Cortex of kidney (tissue), 1 donor: ENCODE results near the gene UNC5B.

Experiments used
- DNase-seq: peaks from one replicate; lab custom pipeline; 2025; lab: John Stamatoyannopoulos, UW

The UNC5B gene

GRCh38 chr10:71212318-71213126 lies at the start of gene UNC5B:
UNC5B (plus strand) TSS chr10:71212570; CDS start chr10:71212986, 416 bp downstream.
- peak; percentile 71 for DNase-seq

- DNase-seq, result no peak
Measured at GRCh38 chr10:71173466-71173865, 38.9 kb upstream of the UNC5B start.

GRCh38 chr10:71176661-71177060 lies 35.7 kb upstream of the UNC5B start:
- DNase-seq, result no peak

GRCh38 chr10:71177651-71178199 lies 34.6 kb upstream of the UNC5B start:
- no peak for DNase-seq

- no peak for DNase-seq
Measured at GRCh38 chr10:71178880-71179279, 33.5 kb upstream of the UNC5B start.

- DNase-seq, result no peak
Measured at GRCh38 chr10:71179382-71179781, 33.0 kb upstream of the UNC5B start.

- no peak for DNase-seq
Measured at GRCh38 chr10:71184421-71184820, 27.9 kb upstream of the UNC5B start.

GRCh38 chr10:71185209-71185608 lies 27.2 kb upstream of the UNC5B start:
- DNase-seq, result no peak

- no peak for DNase-seq
Measured at GRCh38 chr10:71187197-71187596, 25.2 kb upstream of the UNC5B start.

GRCh38 chr10:71187600-71187999 lies 24.8 kb upstream of the UNC5B start:
- no peak for DNase-seq

GRCh38 chr10:71188201-71188600 lies 24.2 kb upstream of the UNC5B start:
- DNase-seq, result no peak

- no peak for DNase-seq
Measured at GRCh38 chr10:71191019-71191418, 21.4 kb upstream of the UNC5B start.

- no peak for DNase-seq
Measured at GRCh38 chr10:71191551-71192076, 20.8 kb upstream of the UNC5B start.

GRCh38 chr10:71193516-71193915 lies 18.9 kb upstream of the UNC5B start:
- no peak for DNase-seq

GRCh38 chr10:71197955-71198354 lies 14.4 kb upstream of the UNC5B start:
- no peak for DNase-seq

- no peak for DNase-seq
Measured at GRCh38 chr10:71201849-71202248, 10.5 kb upstream of the UNC5B start.

- no peak for DNase-seq
Measured at GRCh38 chr10:71202314-71202713, 10.1 kb upstream of the UNC5B start.

- DNase-seq, result no peak
Measured at GRCh38 chr10:71203124-71203523, 9.2 kb upstream of the UNC5B start.

- no peak for DNase-seq
Measured at GRCh38 chr10:71203716-71204115, 8.7 kb upstream of the UNC5B start.

GRCh38 chr10:71204746-71205145 lies 7.6 kb upstream of the UNC5B start:
- DNase-seq, result no peak

- DNase-seq, result no peak
Measured at GRCh38 chr10:71205468-71205867, 6.9 kb upstream of the UNC5B start.

GRCh38 chr10:71206911-71207310 lies 5.5 kb upstream of the UNC5B start:
- no peak for DNase-seq

GRCh38 chr10:71207578-71207977 lies 4.8 kb upstream of the UNC5B start:
- DNase-seq, result no peak

GRCh38 chr10:71209352-71209715 lies 3.0 kb upstream of the UNC5B start:
- DNase-seq, result no peak
